GM23338 (cell line): ENCODE results near the gene PLK2. TPM values are rescaled to one million over a fixed set of nuclear protein-coding genes. Genes with fewer than 3 reads are reported as not detected.

Experiments used
- ATAC-seq: fragments of 200-7000 bp; cut with Tn5 transposase; 3 replicates; pipeline ENCODE4 v1.9.1; 2020
- DNase-seq: peaks from one replicate; pipeline ENCODE4 v3.0.0-alpha.2; 2015; ENCODE audit warnings: low spot score
- H2AFZ ChIP-seq: fragments of 200-600 bp; sonication (generic); 2 replicates; pipeline ENCODE4 v1.8.0; 2016; ENCODE audit warnings: antibody characterized with exemption, mild to moderate bottlenecking, moderate library complexity
- H3F3A ChIP-seq: fragments of 200-600 bp; sonication (generic); replicated peaks from 2 replicates; pipeline ENCODE4 v1.8.0; 2017; ENCODE audit warnings: antibody characterized with exemption, mixed run types, low read depth
- H3K27ac ChIP-seq: fragments of 200-600 bp; sonication (generic); 2 replicates; pipeline ENCODE4 v1.6.1; 2016; ENCODE audit warnings: low read depth
- H3K27me3 ChIP-seq: fragments of 200-600 bp; sonication (generic); 2 replicates; pipeline ENCODE4 v1.8.0; 2016; ENCODE audit warnings: mild to moderate bottlenecking, mixed run types, moderate library complexity; ENCODE audit not compliant: insufficient read depth
- H3K36me3 ChIP-seq: fragments of 200-600 bp; sonication (generic); 2 replicates; pipeline ENCODE4 v1.8.0; 2016; ENCODE audit warnings: mild to moderate bottlenecking; ENCODE audit not compliant: insufficient read depth
- H3K4me1 ChIP-seq: fragments of 200-600 bp; sonication (generic); 2 replicates; pipeline ENCODE4 v1.8.0; 2016; ENCODE audit warnings: mild to moderate bottlenecking, moderate library complexity; ENCODE audit not compliant: insufficient read depth
- H3K4me2 ChIP-seq: fragments of 200-600 bp; sonication (generic); 2 replicates; pipeline ENCODE4 v1.7.1; 2017; ENCODE audit warnings: mixed run types
- H3K4me3 ChIP-seq: fragments of 200-600 bp; sonication (generic); 2 replicates; pipeline ENCODE4 v1.6.1; 2016; ENCODE audit warnings: mixed run types
- H3K79me2 ChIP-seq: fragments of 200-600 bp; sonication (generic); replicated peaks from 2 replicates; pipeline ENCODE4 v1.8.0; 2017; ENCODE audit warnings: mild to moderate bottlenecking; ENCODE audit not compliant: insufficient read depth
- H3K9me2 ChIP-seq: fragments of 200-600 bp; sonication (generic); 2 replicates; pipeline ENCODE4 v1.8.0; 2017; ENCODE audit not compliant: insufficient read depth
- H4K20me1 ChIP-seq: fragments of 200-600 bp; sonication (generic); replicated peaks from 2 replicates; pipeline ENCODE4 v1.8.0; 2017; ENCODE audit warnings: mild to moderate bottlenecking; ENCODE audit not compliant: insufficient read depth
- H3K27ac Mint-ChIP-seq: 2 replicates; pipeline ENCODE4 v1.8.0; 2020; ENCODE audit warnings: inconsistent platforms, mild to moderate bottlenecking, moderate library complexity, mixed read lengths
- H3K27me3 Mint-ChIP-seq: 3 replicates; pipeline ENCODE4 v1.8.0; 2022; ENCODE audit warnings: low read depth, mild to moderate bottlenecking, moderate library complexity, mixed read lengths, inconsistent platforms; ENCODE audit not compliant: insufficient read depth, poor library complexity
- H3K36me3 Mint-ChIP-seq: 3 replicates; pipeline ENCODE4 v1.8.0; 2021; ENCODE audit warnings: low read depth, mild to moderate bottlenecking, inconsistent platforms, moderate library complexity, mixed read lengths
- H3K4me1 Mint-ChIP-seq: 3 replicates; pipeline ENCODE4 v1.8.0; 2020; ENCODE audit warnings: mild to moderate bottlenecking, inconsistent platforms, mixed read lengths
- H3K4me3 Mint-ChIP-seq: 3 replicates; pipeline ENCODE4 v1.8.0; 2021; ENCODE audit warnings: moderate library complexity, mild to moderate bottlenecking, inconsistent platforms, mixed read lengths
- H3K9me3 Mint-ChIP-seq: 3 replicates; pipeline ENCODE4 v1.8.0; 2020; ENCODE audit warnings: moderate library complexity, mild to moderate bottlenecking, inconsistent platforms, mixed read lengths
- CREB1 ChIP-seq: fragments of 250-450 bp; sonication (Bioruptor Pico); IDR thresholded peaks from 2 replicates; pipeline ENCODE4 v1.5.0; 2020; ENCODE audit warnings: low read depth, mild to moderate bottlenecking, moderate library complexity
- EZH2 ChIP-seq: fragments of 200-600 bp; sonication (generic); IDR thresholded peaks from one replicate; pipeline ENCODE4 v1.8.0; 2017; ENCODE audit warnings: antibody characterized with exemption, mild to moderate bottlenecking, low read depth; ENCODE audit not compliant: unreplicated experiment
- EZH2phosphoT487 ChIP-seq: fragments of 200-600 bp; sonication (generic); IDR thresholded peaks from one replicate; pipeline ENCODE4 v1.8.1; 2018; ENCODE audit warnings: antibody characterized with exemption; ENCODE audit not compliant: unreplicated experiment
- JUNB ChIP-seq: IDR thresholded peaks from one replicate; pipeline ENCODE4 v1.6.1; 2016; ENCODE audit warnings: antibody characterized with exemption; ENCODE audit not compliant: unreplicated experiment
- NANOG ChIP-seq: IDR thresholded peaks from 2 replicates; pipeline ENCODE4 v1.6.1; 2016; ENCODE audit warnings: antibody characterized with exemption, borderline replicate concordance
- POLR2AphosphoS5 ChIP-seq: IDR thresholded peaks from 2 replicates; pipeline ENCODE4 v1.6.1; 2016; ENCODE audit warnings: antibody characterized with exemption, low read depth
- STAT1 ChIP-seq: IDR thresholded peaks from one replicate; pipeline ENCODE4 v1.6.1; 2016; ENCODE audit warnings: antibody characterized with exemption; ENCODE audit not compliant: unreplicated experiment
- ZNF114 ChIP-seq: fragments of 250-450 bp; sonication (Bioruptor Pico); IDR thresholded peaks from 2 replicates; pipeline ENCODE4 v1.5.0; 2020; ENCODE audit warnings: mild to moderate bottlenecking, moderate library complexity
- ZNF331 ChIP-seq: fragments of 250-450 bp; sonication (Bioruptor Pico); IDR thresholded peaks from 2 replicates; pipeline ENCODE4 v1.5.0; 2020; ENCODE audit warnings: low read depth, mild to moderate bottlenecking, moderate library complexity
- polyA plus RNA-seq: library from polyadenylated mRNA; unstranded; fragments of >200 nt; fragmentation: Nextera tagmentation; extraction: Ambion mirVana; gene quantifications from 2 replicates; pipeline ENCODE4 v1.2.1, GENCODE V29; 2016
- total RNA-seq: library from RNA; depleted of rRNA; stranded (reverse); fragments of >200 nt; shearing (Covaris generic); gene quantifications from 2 replicates; pipeline ENCODE4 v1.2.3, GENCODE V29; 2014
- TF ChIP-seq, protein P1 (sequence below): fragments of 250-450 bp; sonication (Bioruptor Pico); IDR thresholded peaks from 2 replicates; pipeline ENCODE4 v1.5.0; 2020; ENCODE audit warnings: mild to moderate bottlenecking, moderate library complexity
- TF ChIP-seq, protein P2 (sequence below), 2 experiments: fragments of 200-600 bp in 1 of 2; sonication (generic) in 1 of 2; conservative IDR thresholded peaks; 2 replicates each; pipeline versions ENCODE4 v1.5.1 to v1.6.1; 2016 to 2017; ENCODE audit warnings: antibody characterized with exemption in 2 of 2, low read depth in 2 of 2, mild to moderate bottlenecking in 2 of 2, moderate library complexity in 1 of 2
- TF ChIP-seq, protein P3 (sequence below): IDR thresholded peaks from 2 replicates; pipeline ENCODE4 v1.6.1; 2016; ENCODE audit warnings: antibody characterized with exemption
- TF ChIP-seq, protein P4 (sequence below): IDR thresholded peaks from one replicate; pipeline ENCODE4 v1.6.1; 2018; ENCODE audit warnings: antibody characterized with exemption; ENCODE audit not compliant: unreplicated experiment

The PLK2 gene
- total and polyA plus RNA-seq, 2 experiments from 2014 or later, result 13.5 to 30.0 TPM

DNA sequence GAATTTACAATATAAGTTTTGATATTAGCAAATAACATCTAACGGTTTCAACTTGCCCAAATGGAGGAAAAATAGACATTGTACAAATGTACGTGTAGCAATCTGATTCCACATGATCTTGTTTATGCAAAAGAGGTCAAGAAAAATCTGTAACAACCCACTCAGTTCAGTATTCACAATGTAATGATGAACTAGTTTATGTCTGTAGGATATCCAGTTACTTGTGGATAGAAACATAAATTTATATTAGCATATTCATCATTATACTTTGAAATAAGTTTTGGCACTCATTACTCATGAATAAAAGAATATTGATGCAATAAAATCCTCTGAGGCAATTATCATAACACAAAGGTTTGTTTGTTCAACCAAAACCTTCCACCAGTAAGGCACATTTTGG, 28.1 kb downstream of the PLK2 start:
- Histone ChIP-seq H3K27ac (no peak overlapping the region), H3K79me2 (no peaks in the 10 kb centered on the region), H4K20me1 (no peaks in the 10 kb centered on the region), H3K27me3 (no peaks in the 10 kb centered on the region), H3F3A (no peaks in the 10 kb centered on the region), H3K9me2 (peaks cover 17% of the 10 kb centered on the region), H3K4me2 (no peak overlapping the region), H3K4me1 (no peaks in the 10 kb centered on the region), H2AFZ (no peak overlapping the region), H3K36me3 (no peaks in the 10 kb centered on the region), H3K4me3 (no peak overlapping the region)
- Mint-ChIP-seq H3K27ac (no peak overlapping the region), H3K27me3 (no peaks in the 10 kb centered on the region), H3K4me1 (no peaks in the 10 kb centered on the region), H3K4me3 (no peak overlapping the region), H3K9me3 (no peaks in the 10 kb centered on the region), H3K36me3 (no peaks in the 10 kb centered on the region)
- ATAC-seq (no peak), DNase-seq (no peak)
- no peak for TF ChIP-seq NANOG
- no peak for TF ChIP-seq CREB1 (CRISPR knock-in tag)
- TF ChIP-seq, protein P1, sequence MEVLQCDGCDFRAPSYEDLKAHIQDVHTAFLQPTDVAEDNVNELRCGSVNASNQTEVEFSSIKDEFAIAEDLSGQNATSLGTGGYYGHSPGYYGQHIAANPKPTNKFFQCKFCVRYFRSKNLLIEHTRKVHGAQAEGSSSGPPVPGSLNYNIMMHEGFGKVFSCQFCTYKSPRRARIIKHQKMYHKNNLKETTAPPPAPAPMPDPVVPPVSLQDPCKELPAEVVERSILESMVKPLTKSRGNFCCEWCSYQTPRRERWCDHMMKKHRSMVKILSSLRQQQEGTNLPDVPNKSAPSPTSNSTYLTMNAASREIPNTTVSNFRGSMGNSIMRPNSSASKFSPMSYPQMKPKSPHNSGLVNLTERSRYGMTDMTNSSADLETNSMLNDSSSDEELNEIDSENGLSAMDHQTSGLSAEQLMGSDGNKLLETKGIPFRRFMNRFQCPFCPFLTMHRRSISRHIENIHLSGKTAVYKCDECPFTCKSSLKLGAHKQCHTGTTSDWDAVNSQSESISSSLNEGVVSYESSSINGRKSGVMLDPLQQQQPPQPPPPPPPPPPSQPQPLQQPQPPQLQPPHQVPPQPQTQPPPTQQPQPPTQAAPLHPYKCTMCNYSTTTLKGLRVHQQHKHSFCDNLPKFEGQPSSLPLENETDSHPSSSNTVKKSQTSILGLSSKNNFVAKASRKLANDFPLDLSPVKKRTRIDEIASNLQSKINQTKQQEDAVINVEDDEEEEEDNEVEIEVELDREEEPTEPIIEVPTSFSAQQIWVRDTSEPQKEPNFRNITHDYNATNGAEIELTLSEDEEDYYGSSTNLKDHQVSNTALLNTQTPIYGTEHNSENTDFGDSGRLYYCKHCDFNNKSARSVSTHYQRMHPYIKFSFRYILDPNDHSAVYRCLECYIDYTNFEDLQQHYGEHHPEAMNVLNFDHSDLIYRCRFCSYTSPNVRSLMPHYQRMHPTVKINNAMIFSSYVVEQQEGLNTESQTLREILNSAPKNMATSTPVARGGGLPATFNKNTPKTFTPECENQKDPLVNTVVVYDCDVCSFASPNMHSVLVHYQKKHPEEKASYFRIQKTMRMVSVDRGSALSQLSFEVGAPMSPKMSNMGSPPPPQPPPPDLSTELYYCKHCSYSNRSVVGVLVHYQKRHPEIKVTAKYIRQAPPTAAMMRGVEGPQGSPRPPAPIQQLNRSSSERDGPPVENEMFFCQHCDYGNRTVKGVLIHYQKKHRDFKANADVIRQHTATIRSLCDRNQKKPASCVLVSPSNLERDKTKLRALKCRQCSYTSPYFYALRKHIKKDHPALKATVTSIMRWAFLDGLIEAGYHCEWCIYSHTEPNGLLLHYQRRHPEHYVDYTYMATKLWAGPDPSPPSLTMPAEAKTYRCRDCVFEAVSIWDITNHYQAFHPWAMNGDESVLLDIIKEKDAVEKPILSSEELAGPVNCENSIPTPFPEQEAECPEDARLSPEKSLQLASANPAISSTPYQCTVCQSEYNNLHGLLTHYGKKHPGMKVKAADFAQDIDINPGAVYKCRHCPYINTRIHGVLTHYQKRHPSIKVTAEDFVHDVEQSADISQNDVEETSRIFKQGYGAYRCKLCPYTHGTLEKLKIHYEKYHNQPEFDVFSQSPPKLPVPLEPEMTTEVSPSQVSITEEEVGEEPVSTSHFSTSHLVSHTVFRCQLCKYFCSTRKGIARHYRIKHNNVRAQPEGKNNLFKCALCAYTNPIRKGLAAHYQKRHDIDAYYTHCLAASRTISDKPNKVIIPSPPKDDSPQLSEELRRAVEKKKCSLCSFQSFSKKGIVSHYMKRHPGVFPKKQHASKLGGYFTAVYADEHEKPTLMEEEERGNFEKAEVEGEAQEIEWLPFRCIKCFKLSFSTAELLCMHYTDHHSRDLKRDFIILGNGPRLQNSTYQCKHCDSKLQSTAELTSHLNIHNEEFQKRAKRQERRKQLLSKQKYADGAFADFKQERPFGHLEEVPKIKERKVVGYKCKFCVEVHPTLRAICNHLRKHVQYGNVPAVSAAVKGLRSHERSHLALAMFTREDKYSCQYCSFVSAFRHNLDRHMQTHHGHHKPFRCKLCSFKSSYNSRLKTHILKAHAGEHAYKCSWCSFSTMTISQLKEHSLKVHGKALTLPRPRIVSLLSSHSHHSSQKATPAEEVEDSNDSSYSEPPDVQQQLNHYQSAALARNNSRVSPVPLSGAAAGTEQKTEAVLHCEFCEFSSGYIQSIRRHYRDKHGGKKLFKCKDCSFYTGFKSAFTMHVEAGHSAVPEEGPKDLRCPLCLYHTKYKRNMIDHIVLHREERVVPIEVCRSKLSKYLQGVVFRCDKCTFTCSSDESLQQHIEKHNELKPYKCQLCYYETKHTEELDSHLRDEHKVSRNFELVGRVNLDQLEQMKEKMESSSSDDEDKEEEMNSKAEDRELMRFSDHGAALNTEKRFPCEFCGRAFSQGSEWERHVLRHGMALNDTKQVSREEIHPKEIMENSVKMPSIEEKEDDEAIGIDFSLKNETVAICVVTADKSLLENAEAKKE, result no peak
- no peak for TF ChIP-seq ZNF114 (CRISPR knock-in tag)
- TF ChIP-seq, protein P2, sequence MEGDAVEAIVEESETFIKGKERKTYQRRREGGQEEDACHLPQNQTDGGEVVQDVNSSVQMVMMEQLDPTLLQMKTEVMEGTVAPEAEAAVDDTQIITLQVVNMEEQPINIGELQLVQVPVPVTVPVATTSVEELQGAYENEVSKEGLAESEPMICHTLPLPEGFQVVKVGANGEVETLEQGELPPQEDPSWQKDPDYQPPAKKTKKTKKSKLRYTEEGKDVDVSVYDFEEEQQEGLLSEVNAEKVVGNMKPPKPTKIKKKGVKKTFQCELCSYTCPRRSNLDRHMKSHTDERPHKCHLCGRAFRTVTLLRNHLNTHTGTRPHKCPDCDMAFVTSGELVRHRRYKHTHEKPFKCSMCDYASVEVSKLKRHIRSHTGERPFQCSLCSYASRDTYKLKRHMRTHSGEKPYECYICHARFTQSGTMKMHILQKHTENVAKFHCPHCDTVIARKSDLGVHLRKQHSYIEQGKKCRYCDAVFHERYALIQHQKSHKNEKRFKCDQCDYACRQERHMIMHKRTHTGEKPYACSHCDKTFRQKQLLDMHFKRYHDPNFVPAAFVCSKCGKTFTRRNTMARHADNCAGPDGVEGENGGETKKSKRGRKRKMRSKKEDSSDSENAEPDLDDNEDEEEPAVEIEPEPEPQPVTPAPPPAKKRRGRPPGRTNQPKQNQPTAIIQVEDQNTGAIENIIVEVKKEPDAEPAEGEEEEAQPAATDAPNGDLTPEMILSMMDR (conservative IDR thresholded peaks at IDR 0.05; ENCODE audit: low read depth in 2 of 2), result no peak
- TF ChIP-seq ZNF331 (CRISPR knock-in tag), result no peak
- TF ChIP-seq, protein P3, sequence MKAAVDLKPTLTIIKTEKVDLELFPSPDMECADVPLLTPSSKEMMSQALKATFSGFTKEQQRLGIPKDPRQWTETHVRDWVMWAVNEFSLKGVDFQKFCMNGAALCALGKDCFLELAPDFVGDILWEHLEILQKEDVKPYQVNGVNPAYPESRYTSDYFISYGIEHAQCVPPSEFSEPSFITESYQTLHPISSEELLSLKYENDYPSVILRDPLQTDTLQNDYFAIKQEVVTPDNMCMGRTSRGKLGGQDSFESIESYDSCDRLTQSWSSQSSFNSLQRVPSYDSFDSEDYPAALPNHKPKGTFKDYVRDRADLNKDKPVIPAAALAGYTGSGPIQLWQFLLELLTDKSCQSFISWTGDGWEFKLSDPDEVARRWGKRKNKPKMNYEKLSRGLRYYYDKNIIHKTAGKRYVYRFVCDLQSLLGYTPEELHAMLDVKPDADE, result no peak
- no peak for TF ChIP-seq EZH2
- no peak for TF ChIP-seq JUNB
- no peak for TF ChIP-seq STAT1
- no peak for TF ChIP-seq POLR2AphosphoS5
- no peak for TF ChIP-seq EZH2phosphoT487
- TF ChIP-seq, protein P4, sequence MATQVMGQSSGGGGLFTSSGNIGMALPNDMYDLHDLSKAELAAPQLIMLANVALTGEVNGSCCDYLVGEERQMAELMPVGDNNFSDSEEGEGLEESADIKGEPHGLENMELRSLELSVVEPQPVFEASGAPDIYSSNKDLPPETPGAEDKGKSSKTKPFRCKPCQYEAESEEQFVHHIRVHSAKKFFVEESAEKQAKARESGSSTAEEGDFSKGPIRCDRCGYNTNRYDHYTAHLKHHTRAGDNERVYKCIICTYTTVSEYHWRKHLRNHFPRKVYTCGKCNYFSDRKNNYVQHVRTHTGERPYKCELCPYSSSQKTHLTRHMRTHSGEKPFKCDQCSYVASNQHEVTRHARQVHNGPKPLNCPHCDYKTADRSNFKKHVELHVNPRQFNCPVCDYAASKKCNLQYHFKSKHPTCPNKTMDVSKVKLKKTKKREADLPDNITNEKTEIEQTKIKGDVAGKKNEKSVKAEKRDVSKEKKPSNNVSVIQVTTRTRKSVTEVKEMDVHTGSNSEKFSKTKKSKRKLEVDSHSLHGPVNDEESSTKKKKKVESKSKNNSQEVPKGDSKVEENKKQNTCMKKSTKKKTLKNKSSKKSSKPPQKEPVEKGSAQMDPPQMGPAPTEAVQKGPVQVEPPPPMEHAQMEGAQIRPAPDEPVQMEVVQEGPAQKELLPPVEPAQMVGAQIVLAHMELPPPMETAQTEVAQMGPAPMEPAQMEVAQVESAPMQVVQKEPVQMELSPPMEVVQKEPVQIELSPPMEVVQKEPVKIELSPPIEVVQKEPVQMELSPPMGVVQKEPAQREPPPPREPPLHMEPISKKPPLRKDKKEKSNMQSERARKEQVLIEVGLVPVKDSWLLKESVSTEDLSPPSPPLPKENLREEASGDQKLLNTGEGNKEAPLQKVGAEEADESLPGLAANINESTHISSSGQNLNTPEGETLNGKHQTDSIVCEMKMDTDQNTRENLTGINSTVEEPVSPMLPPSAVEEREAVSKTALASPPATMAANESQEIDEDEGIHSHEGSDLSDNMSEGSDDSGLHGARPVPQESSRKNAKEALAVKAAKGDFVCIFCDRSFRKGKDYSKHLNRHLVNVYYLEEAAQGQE, result no peak
